Stimulated activated CD4-positive, alpha-beta T cell treated with anti-CD3 and anti-CD28 coated beads, Interleukin-1b, Interleukin-23, amount 100 ng/mL, for 48 hours (primary cell): ENCODE data around the gene PADI4.

Experiments
- DNase-seq: peaks from one replicate; pipeline ENCODE4 v3.0.0-alpha.2; 2020

The PADI4 gene

GRCh38 chr1:17307946-17308345 is at the start of gene PADI4:
TSS of gene PADI4 (plus strand) at chr1:17308197. CDS start at chr1:17308223, 26 bp downstream.
- no peak for DNase-seq

GRCh38 chr1:17258758-17259130 is 49.3 kb upstream of the PADI4 start:
- no peak for DNase-seq

GRCh38 chr1:17259233-17259873 is 48.6 kb upstream of the PADI4 start:
- no peak for DNase-seq

GRCh38 chr1:17260264-17260663 is 47.7 kb upstream of the PADI4 start:
- no peak for DNase-seq

GRCh38 chr1:17260738-17261137 is 47.3 kb upstream of the PADI4 start:
- no peak for DNase-seq

GRCh38 chr1:17263936-17264335 is 44.1 kb upstream of the PADI4 start:
- no peak for DNase-seq

GRCh38 chr1:17264470-17264869 is 43.5 kb upstream of the PADI4 start:
- no peak for DNase-seq

GRCh38 chr1:17265162-17265561 is 42.8 kb upstream of the PADI4 start:
- no peak for DNase-seq

GRCh38 chr1:17265950-17266349 is 42.0 kb upstream of the PADI4 start:
- no peak for DNase-seq

GRCh38 chr1:17270891-17271765 is 36.9 kb upstream of the PADI4 start:
- DNase-seq: no peak

GRCh38 chr1:17272066-17272465 is 35.9 kb upstream of the PADI4 start:
- no peak for DNase-seq

GRCh38 chr1:17272646-17273045 is 35.4 kb upstream of the PADI4 start:
- no peak for DNase-seq

- DNase-seq: no peak
Measured at GRCh38 chr1:17273096-17273495, 34.9 kb upstream of the PADI4 start.

- peak; percentile 42 for DNase-seq
Measured at GRCh38 chr1:17274186-17275170, 33.5 kb upstream of the PADI4 start.

- no peak for DNase-seq
Measured at GRCh38 chr1:17276568-17276967, 31.4 kb upstream of the PADI4 start.

GRCh38 chr1:17277511-17278159 is 30.4 kb upstream of the PADI4 start:
- no peak for DNase-seq

GRCh38 chr1:17278996-17279830 is 28.8 kb upstream of the PADI4 start:
- no peak for DNase-seq

- DNase-seq: no peak
Measured at GRCh38 chr1:17280436-17280835, 27.6 kb upstream of the PADI4 start.

GRCh38 chr1:17280894-17281293 is 27.1 kb upstream of the PADI4 start:
- no peak for DNase-seq

GRCh38 chr1:17281775-17282181 is 26.2 kb upstream of the PADI4 start:
- DNase-seq: no peak

GRCh38 chr1:17282836-17283235 is 25.2 kb upstream of the PADI4 start:
- no peak for DNase-seq

GRCh38 chr1:17286646-17287045 is 21.4 kb upstream of the PADI4 start:
- no peak for DNase-seq
